A549 (cell line): ENCODE data around the gene TRIO. TPM values are rescaled to one million over a fixed set of nuclear protein-coding genes. Genes with fewer than 3 reads are reported as not detected.

ENCODE experiments used
- ATAC-seq, 2 experiments: fragments of 200-7000 bp in 1 of 2; fragments of >200 bp in 1 of 2; cut with Nextera tagmentation in 1 of 2; cut with Tn5 transposase in 1 of 2; 3 replicates each; pipeline versions ENCODE4 v1.8.0 to v1.9.1; 2018 to 2020; ENCODE audit warnings: mild to moderate bottlenecking in 1 of 2, moderate library complexity in 1 of 2
- CTCF ChIA-PET: fragments of 300-600 bp; sonication (Branson Sonifier 250); formaldehyde crosslinking; extraction: SDS; loops from one replicate; lab custom pipeline; 2021; ENCODE audit warnings: antibody characterized with exemption, inconsistent platforms; lab: Yijun Ruan, JAX
- POLR2A ChIA-PET: fragments of 350-600 bp; formaldehyde crosslinking; extraction: SDS; loops from one replicate; lab custom pipeline; 2021; ENCODE audit warnings: antibody characterized with exemption, inconsistent platforms; lab: Yijun Ruan, JAX
- DNase-seq, 2 experiments: peaks; one replicate each; pipeline versions ENCODE4 v3.0.0 to v3.0.0-alpha.2; 2011 to 2016; ENCODE audit warnings: low read depth in 1 of 2, low spot score in 1 of 2
- FAIRE-seq: peaks from 2 replicates; lab custom pipeline; 2011; peaks lifted over from hg19 to GRCh38; lab: Jason Lieb, UNC
- H3K27ac ChIP-seq, 2 experiments: fragments of >200 bp; sonication (Bioruptor Twin); formaldehyde crosslinking; 3 replicates each; pipeline ENCODE4 v1.5.1; 2016 to 2017
- H3K4me1 ChIP-seq: fragments of >200 bp; sonication (Bioruptor Twin); formaldehyde crosslinking; 3 replicates; pipeline ENCODE4 v1.6.1; 2016
- H3K4me2 ChIP-seq: fragments of >200 bp; sonication (Bioruptor Twin); formaldehyde crosslinking; 3 replicates; pipeline ENCODE4 v1.6.1; 2016
- H3K4me3 ChIP-seq: fragments of >200 bp; sonication (Bioruptor Twin); formaldehyde crosslinking; 3 replicates; pipeline ENCODE4 v1.5.1; 2016
- H3K9me3 ChIP-seq: fragments of >200 bp; sonication (Bioruptor Twin); formaldehyde crosslinking; 3 replicates; pipeline ENCODE4 v1.6.1; 2016
- ATOH8 ChIP-seq: fragments of 250-450 bp; sonication (Bioruptor Pico); IDR thresholded peaks from 2 replicates; pipeline ENCODE4 v1.5.0; 2020; ENCODE audit warnings: low read depth, mild to moderate bottlenecking, moderate library complexity
- BHLHE40 ChIP-seq: IDR thresholded peaks from 2 replicates; pipeline ENCODE4 v1.6.1; 2012; ENCODE audit warnings: low read depth, low read length, inconsistent platforms
- CHD2 ChIP-seq: fragments of 150-350 bp; IDR thresholded peaks from 2 replicates; pipeline ENCODE4 v1.6.1; 2014; ENCODE audit warnings: low read length; ENCODE audit not compliant: partially characterized antibody
- EHMT2 ChIP-seq: fragments of 200-600 bp; sonication (generic); IDR thresholded peaks from 2 replicates; pipeline ENCODE4 v1.6.1; 2016; ENCODE audit warnings: antibody characterized with exemption, low read depth, mild to moderate bottlenecking, moderate library complexity
- ELK1 ChIP-seq: fragments of 150-350 bp; IDR thresholded peaks from 2 replicates; pipeline ENCODE4 v1.6.1; 2014; ENCODE audit warnings: low read depth, mild to moderate bottlenecking, low read length
- HES2 ChIP-seq: fragments of >200 bp; sonication (Bioruptor Twin); formaldehyde crosslinking; IDR thresholded peaks from 2 replicates; pipeline ENCODE4 v1.6.1; 2016
- HEYL ChIP-seq: fragments of 250-450 bp; sonication (Bioruptor Pico); IDR thresholded peaks from 2 replicates; pipeline ENCODE4 v1.8.0; 2021; ENCODE audit warnings: mild to moderate bottlenecking, moderate library complexity
- HOXA7 ChIP-seq: fragments of 250-450 bp; sonication (Bioruptor Pico); IDR thresholded peaks from 2 replicates; pipeline ENCODE4 v1.5.0; 2020; ENCODE audit warnings: mild to moderate bottlenecking, moderate library complexity
- JUN ChIP-seq, 2 experiments: fragments of >200 bp; sonication (Bioruptor Twin); formaldehyde crosslinking; IDR thresholded peaks; 2 replicates in 1 of 2; 3 replicates in 1 of 2; pipeline ENCODE4 v1.6.1; 2016 to 2017
- KDM1A ChIP-seq: fragments of 200-600 bp; sonication (generic); IDR thresholded peaks from 2 replicates; pipeline ENCODE4 v1.6.1; 2016; ENCODE audit warnings: low read depth, mild to moderate bottlenecking
- PHF8 ChIP-seq: fragments of 200-600 bp; sonication (generic); IDR thresholded peaks from 2 replicates; pipeline ENCODE4 v1.6.1; 2016; ENCODE audit warnings: low read depth, mild to moderate bottlenecking, antibody characterized with exemption, moderate library complexity, borderline replicate concordance
- RAD21 ChIP-seq, 2 experiments: fragments of >200 bp in 1 of 2; sonication (Bioruptor Twin) in 1 of 2; formaldehyde crosslinking in 1 of 2; IDR thresholded peaks in 1 of 2; conservative IDR thresholded peaks in 1 of 2; 2 replicates in 1 of 2; 3 replicates in 1 of 2; pipeline ENCODE4 v1.6.1; 2012 to 2018; ENCODE audit warnings: inconsistent platforms in 1 of 2
- RCOR1 ChIP-seq: fragments of 150-350 bp; IDR thresholded peaks from 2 replicates; pipeline ENCODE4 v1.6.1; 2014; ENCODE audit warnings: antibody characterized with exemption, low read length, low read depth
- RFX5 ChIP-seq: fragments of 450-650 bp; IDR thresholded peaks from 2 replicates; pipeline ENCODE4 v1.7.1; 2014; ENCODE audit warnings: antibody characterized with exemption, mild to moderate bottlenecking, moderate library complexity
- SREBF2 ChIP-seq: fragments of 450-650 bp; IDR thresholded peaks from 2 replicates; pipeline ENCODE4 v1.6.1; 2014; ENCODE audit warnings: mild to moderate bottlenecking, moderate library complexity
- TFCP2L1 ChIP-seq: fragments of 250-450 bp; sonication (Bioruptor Pico); IDR thresholded peaks from 2 replicates; pipeline ENCODE4 v1.5.0; 2021; ENCODE audit warnings: mild to moderate bottlenecking
- ZC3H11A ChIP-seq: fragments of 450-650 bp; IDR thresholded peaks from 2 replicates; pipeline ENCODE4 v1.6.1; 2014; ENCODE audit warnings: antibody characterized with exemption, mild to moderate bottlenecking
- ZFP36 ChIP-seq: fragments of 450-650 bp; IDR thresholded peaks from 2 replicates; pipeline ENCODE4 v1.6.1; 2014; ENCODE audit warnings: borderline replicate concordance; ENCODE audit not compliant: partially characterized antibody
- WGBS: methylation state at CpG from one replicate; pipeline ENCODE4 v1.1.6; 2017; ENCODE audit errors: missing lambda C conversion rate; 5-methylcytosine and 5-hydroxymethylcytosine counted together
- polyA plus RNA-seq, 4 experiments: library from polyadenylated mRNA; depleted of rRNA in 3 of 4; stranded (reverse); fragments of >200 nt; fragmentation: RNase III in 1 of 4; extraction: RNeasy Plus Mini Kit Qiagen cat#74134 plus additional on column Dnase treatment in 1 of 4; gene quantifications; 2 replicates in 3 of 4; 3 replicates in 1 of 4; pipeline ENCODE4 v1.2.3, GENCODE V29; 2011 to 2017
- TF ChIP-seq, protein P1 (sequence below): fragments of >200 bp; sonication (Bioruptor Twin); formaldehyde crosslinking; IDR thresholded peaks from 3 replicates; pipeline ENCODE4 v1.5.1; 2016
- TF ChIP-seq, protein P2 (sequence below): IDR thresholded peaks from 2 replicates; pipeline ENCODE4 v1.6.1; 2012
- TF ChIP-seq, protein P3 (sequence below): IDR thresholded peaks from 2 replicates; pipeline ENCODE4 v1.6.1; 2012; ENCODE audit warnings: low read depth, borderline replicate concordance
- TF ChIP-seq, protein P4 (sequence below): IDR thresholded peaks from 2 replicates; pipeline ENCODE4 v1.6.1; 2012
- TF ChIP-seq, protein P5 (sequence below): fragments of >200 bp; sonication (Bioruptor Twin); formaldehyde crosslinking; IDR thresholded peaks from 3 replicates; pipeline ENCODE4 v1.6.1; 2016

Gene TRIO
- polyA plus RNA-seq, 2 of the 4 experiments (the other 2 are of a cell fraction) = 47.5 to 79.0 TPM

GRCh38 chr5:14374100-14374499 lies 231.0 kb downstream of the TRIO start:
- Histone ChIP-seq H3K4me2 (no peak overlapping the region), H3K9me3 (no peaks in the 10 kb centered on the region), H3K4me1 (no peaks in the 10 kb centered on the region), H3K4me3 (no peak overlapping the region), H3K27ac (no peak overlapping the region)
- ATAC-seq (no peak), FAIRE-seq (no peak), DNase-seq (no peak)
- CTCF ChIA-PET = no interaction called here
- TF ChIP-seq ATOH8 (CRISPR knock-in tag) = no peak
- TF ChIP-seq HES2 = no peak
- no peak for TF ChIP-seq ZFP36
- TF ChIP-seq CHD2 = no peak
- TF ChIP-seq, protein P1, sequence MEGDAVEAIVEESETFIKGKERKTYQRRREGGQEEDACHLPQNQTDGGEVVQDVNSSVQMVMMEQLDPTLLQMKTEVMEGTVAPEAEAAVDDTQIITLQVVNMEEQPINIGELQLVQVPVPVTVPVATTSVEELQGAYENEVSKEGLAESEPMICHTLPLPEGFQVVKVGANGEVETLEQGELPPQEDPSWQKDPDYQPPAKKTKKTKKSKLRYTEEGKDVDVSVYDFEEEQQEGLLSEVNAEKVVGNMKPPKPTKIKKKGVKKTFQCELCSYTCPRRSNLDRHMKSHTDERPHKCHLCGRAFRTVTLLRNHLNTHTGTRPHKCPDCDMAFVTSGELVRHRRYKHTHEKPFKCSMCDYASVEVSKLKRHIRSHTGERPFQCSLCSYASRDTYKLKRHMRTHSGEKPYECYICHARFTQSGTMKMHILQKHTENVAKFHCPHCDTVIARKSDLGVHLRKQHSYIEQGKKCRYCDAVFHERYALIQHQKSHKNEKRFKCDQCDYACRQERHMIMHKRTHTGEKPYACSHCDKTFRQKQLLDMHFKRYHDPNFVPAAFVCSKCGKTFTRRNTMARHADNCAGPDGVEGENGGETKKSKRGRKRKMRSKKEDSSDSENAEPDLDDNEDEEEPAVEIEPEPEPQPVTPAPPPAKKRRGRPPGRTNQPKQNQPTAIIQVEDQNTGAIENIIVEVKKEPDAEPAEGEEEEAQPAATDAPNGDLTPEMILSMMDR = no peak
- TF ChIP-seq, protein P2, sequence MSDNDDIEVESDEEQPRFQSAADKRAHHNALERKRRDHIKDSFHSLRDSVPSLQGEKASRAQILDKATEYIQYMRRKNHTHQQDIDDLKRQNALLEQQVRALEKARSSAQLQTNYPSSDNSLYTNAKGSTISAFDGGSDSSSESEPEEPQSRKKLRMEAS = no peak
- no peak for TF ChIP-seq JUN (IDR thresholded peaks at IDR 0.05)
- no peak for TF ChIP-seq ZC3H11A
- TF ChIP-seq KDM1A = no peak
- TF ChIP-seq HEYL (CRISPR knock-in tag) = no peak
- no peak for TF ChIP-seq RAD21 (conservative IDR thresholded peaks at IDR 0.05 in 1 of 2, IDR thresholded peaks at IDR 0.05 in 1 of 2)
- TF ChIP-seq RCOR1 = no peak
- TF ChIP-seq RFX5 = no peak
- WGBS = 91% methylated on average over 8 of the region's 8 CpGs
- POLR2A ChIA-PET = no interaction called here

DNA sequence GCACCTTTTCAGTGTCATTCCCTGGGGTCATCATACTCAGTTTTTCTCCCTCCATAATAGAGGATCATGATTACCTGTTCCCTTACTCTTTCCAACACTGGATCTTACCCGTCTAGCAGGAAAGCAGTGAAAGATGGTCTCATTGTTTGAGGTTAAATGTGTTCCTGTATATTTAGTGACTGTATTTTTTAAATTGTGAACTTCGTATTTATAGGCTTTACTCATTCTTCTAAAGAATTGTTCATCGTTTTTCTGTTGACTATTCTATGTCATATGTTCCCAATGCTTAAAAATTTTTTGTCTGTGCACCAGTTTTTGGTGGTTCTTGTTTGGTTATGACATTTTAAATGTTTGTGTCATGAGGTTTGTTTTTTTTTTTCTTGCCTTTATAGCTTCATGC lies 233.6 kb downstream of the TRIO start:
- ChIA-PET CTCF (interaction anchor here (1.6 kb wide), 1 partner anchor 272 kb away, joined by 6 read pairs; no protein-coding TSS in a partner anchor), POLR2A (no interaction called here)
- DNase-seq = no peak
- H3K9me3 ChIP-seq = no peaks in the 10 kb centered on the region
- H3K4me2 ChIP-seq = no peak overlapping the region
- no peak for TF ChIP-seq EHMT2
- ATAC-seq = no peak
- no peak overlapping the region for H3K4me3 ChIP-seq
- no peak for FAIRE-seq
- no peak overlapping the region for H3K27ac ChIP-seq
- H3K4me1 ChIP-seq = no peaks in the 10 kb centered on the region
- 84% methylated on average over 3 of the region's 3 CpGs for WGBS

DNA sequence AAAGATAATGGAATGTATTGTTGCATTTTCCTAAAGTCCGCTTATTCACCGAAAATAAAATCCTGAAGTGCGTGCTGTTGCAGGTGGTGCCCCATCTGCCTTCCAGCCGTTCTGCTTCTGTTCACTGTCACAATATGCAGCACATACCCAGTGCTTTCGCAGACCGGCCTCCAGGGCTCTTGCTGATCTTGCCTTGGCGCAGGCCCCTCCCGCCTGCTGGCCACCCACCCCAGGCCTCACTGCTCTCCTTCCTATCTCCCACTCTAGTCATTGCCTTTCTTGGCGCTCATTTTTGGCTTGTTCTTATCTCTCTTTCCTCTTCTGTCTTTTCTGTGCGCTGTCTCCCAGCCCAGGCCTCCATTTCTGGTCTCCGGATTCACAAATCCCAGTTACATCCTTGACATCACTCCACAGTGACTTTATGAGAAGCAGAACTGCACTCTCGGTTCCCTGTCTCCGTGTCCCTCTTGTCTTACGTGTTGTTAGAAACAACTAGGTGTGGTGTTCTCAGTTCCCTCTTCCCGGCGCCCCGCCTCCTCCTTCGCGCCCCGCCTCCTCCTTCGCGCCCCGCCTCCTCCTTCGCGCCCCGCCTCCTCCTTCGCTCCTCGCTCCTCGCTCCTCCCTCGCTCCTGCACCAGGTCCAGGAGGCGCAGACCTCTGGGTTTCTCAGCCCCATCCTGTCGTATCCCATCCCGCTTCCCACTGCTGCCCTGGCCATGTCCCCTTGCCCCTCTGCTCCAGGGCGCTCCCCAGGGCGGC lies 236.8 kb downstream of the TRIO start:
- 94% methylated on average over 35 of the region's 35 CpGs for WGBS
- TF ChIP-seq BHLHE40 (no peak), ATOH8 (CRISPR knock-in tag) (no peak), PHF8 (no peak), HOXA7 (CRISPR knock-in tag) (no peak), SREBF2 (no peak), ELK1 (no peak), TFCP2L1 (CRISPR knock-in tag) (no peak)
- TF ChIP-seq, protein P3, sequence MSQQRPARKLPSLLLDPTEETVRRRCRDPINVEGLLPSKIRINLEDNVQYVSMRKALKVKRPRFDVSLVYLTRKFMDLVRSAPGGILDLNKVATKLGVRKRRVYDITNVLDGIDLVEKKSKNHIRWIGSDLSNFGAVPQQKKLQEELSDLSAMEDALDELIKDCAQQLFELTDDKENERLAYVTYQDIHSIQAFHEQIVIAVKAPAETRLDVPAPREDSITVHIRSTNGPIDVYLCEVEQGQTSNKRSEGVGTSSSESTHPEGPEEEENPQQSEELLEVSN = no peak
- TF ChIP-seq, protein P4, sequence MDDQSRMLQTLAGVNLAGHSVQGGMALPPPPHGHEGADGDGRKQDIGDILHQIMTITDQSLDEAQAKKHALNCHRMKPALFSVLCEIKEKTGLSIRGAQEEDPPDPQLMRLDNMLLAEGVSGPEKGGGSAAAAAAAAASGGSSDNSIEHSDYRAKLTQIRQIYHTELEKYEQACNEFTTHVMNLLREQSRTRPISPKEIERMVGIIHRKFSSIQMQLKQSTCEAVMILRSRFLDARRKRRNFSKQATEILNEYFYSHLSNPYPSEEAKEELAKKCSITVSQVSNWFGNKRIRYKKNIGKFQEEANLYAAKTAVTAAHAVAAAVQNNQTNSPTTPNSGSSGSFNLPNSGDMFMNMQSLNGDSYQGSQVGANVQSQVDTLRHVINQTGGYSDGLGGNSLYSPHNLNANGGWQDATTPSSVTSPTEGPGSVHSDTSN = no peak
- TF ChIP-seq, protein P5, sequence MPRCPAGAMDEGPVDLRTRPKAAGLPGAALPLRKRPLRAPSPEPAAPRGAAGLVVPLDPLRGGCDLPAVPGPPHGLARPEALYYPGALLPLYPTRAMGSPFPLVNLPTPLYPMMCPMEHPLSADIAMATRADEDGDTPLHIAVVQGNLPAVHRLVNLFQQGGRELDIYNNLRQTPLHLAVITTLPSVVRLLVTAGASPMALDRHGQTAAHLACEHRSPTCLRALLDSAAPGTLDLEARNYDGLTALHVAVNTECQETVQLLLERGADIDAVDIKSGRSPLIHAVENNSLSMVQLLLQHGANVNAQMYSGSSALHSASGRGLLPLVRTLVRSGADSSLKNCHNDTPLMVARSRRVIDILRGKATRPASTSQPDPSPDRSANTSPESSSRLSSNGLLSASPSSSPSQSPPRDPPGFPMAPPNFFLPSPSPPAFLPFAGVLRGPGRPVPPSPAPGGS = no peak
- H3K9me3 ChIP-seq = no peaks in the 10 kb centered on the region
- CTCF ChIA-PET = interaction anchor here (1.0 kb wide), 2 partner anchors 10 to 19 kb away, joined by 3 read pairs; no protein-coding TSS in a partner anchor
- no peak overlapping the region for H3K4me3 ChIP-seq
- POLR2A ChIA-PET = no interaction called here
- ATAC-seq = peak in 1 of 2 experiments; percentile 50; a peak in 2 of 6 replicates
- no peak overlapping the region for H3K4me2 ChIP-seq
- no peak for DNase-seq
- H3K27ac ChIP-seq = no peak overlapping the region
- no peak for FAIRE-seq
- no peaks in the 10 kb centered on the region for H3K4me1 ChIP-seq
